ENCODE measurements around the gene PGR.

PGR gene

GRCh38 chr11:101008961-101009689 is 120.5 kb downstream of the PGR start:
- DNase-seq = no peak

GRCh38 chr11:101003468-101003867 is 126.1 kb downstream of the PGR start:
- DNase-seq = no peak

GRCh38 chr11:100999756-101000155 is 129.9 kb downstream of the PGR start:
- no peak for DNase-seq

GRCh38 chr11:100994966-100995365 is 134.6 kb downstream of the PGR start:
- DNase-seq = no peak

- no peak for DNase-seq
These were observed 138.1 kb downstream of the PGR start for GRCh38 chr11:100991541-100991940.

- DNase-seq = no peak
These were observed 138.7 kb downstream of the PGR start for GRCh38 chr11:100990931-100991330.

GRCh38 chr11:100984668-100985067 is 144.9 kb downstream of the PGR start:
- DNase-seq = no peak

- no peak for DNase-seq
These were observed 148.3 kb downstream of the PGR start for GRCh38 chr11:100981196-100981824.

- no peak for DNase-seq
These were observed 149.5 kb downstream of the PGR start for GRCh38 chr11:100980156-100980555.
